GM12878 (cell line): ENCODE measurements around the gene ADAR.

ENCODE experiments used
- CEBPB ChIP-seq, 2 experiments: fragments of 150-350 bp in 1 of 2; IDR thresholded peaks; 2 replicates each; pipeline ENCODE4 v1.6.1; 2012 to 2014; ENCODE audit warnings: low read depth in 2 of 2, low read length in 2 of 2, borderline replicate concordance in 1 of 2, inconsistent platforms in 1 of 2
- HDAC6 ChIP-seq: fragments of 200-600 bp; sonication (generic); IDR thresholded peaks from one replicate; pipeline ENCODE4 v1.8.0; 2017; ENCODE audit warnings: antibody characterized with exemption; ENCODE audit not compliant: unreplicated experiment
- JUNB ChIP-seq: IDR thresholded peaks from 2 replicates; pipeline ENCODE4 v1.6.1; 2016; ENCODE audit warnings: antibody characterized with exemption, mild to moderate bottlenecking
- KLF5 ChIP-seq: fragments of 450-650 bp; IDR thresholded peaks from 2 replicates; pipeline ENCODE4 v1.6.1; 2014; ENCODE audit warnings: mild to moderate bottlenecking; ENCODE audit not compliant: partially characterized antibody
- RAD21 ChIP-seq: IDR thresholded peaks from 2 replicates; pipeline ENCODE4 v1.6.1; 2011; ENCODE audit warnings: mild to moderate bottlenecking, low read depth, low read length, moderate library complexity; ENCODE audit not compliant: insufficient read depth
- SP1 ChIP-seq: IDR thresholded peaks from one replicate; pipeline ENCODE4 v1.6.1; 2011; ENCODE audit warnings: low read depth, low read length
- SPI1 ChIP-seq: IDR thresholded peaks from 2 replicates; pipeline ENCODE4 v1.6.1; 2011; ENCODE audit warnings: low read depth, mild to moderate bottlenecking, low read length, moderate library complexity, borderline replicate concordance; ENCODE audit not compliant: insufficient read depth
- TF ChIP-seq, protein P1 (sequence below), 3 experiments: IDR thresholded peaks in 2 of 3; conservative IDR thresholded peaks in 1 of 3; 2 replicates each; pipeline ENCODE4 v1.5.1; 2011; ENCODE audit warnings: low read depth in 3 of 3, low read length in 3 of 3, mild to moderate bottlenecking in 3 of 3, control low read depth in 2 of 3, moderate library complexity in 2 of 3, inconsistent platforms in 1 of 3, mixed read lengths in 1 of 3; ENCODE audit not compliant: control insufficient read depth in 2 of 3, insufficient read depth in 1 of 3; ENCODE audit errors: extremely low read depth in 1 of 3
- TF ChIP-seq, protein P2 (sequence below): IDR thresholded peaks from 2 replicates; pipeline ENCODE4 v1.6.1; 2011; ENCODE audit warnings: mild to moderate bottlenecking, low read depth, low read length, moderate library complexity; ENCODE audit not compliant: insufficient replicate concordance

DNA sequence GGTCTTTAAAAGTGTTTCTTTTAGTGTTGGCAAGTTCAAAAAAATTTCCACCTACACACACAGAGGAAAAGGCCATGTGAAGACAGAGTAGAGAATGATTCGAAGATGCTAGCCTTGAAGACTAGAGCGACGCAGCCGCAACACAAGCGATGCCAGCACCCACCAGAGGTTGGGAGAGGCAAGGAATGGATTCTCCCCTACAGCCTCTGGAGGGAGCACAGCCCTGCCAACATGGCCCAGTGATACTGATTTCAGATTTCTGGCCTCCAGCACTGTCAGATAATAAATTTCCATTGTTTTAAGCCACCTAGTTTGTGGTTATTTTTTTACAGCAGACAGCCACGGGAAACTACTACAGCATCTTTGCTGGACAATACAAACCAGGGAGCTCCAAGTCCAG lies 6.9 kb upstream of the ADAR start:
- TF ChIP-seq, protein P1, sequence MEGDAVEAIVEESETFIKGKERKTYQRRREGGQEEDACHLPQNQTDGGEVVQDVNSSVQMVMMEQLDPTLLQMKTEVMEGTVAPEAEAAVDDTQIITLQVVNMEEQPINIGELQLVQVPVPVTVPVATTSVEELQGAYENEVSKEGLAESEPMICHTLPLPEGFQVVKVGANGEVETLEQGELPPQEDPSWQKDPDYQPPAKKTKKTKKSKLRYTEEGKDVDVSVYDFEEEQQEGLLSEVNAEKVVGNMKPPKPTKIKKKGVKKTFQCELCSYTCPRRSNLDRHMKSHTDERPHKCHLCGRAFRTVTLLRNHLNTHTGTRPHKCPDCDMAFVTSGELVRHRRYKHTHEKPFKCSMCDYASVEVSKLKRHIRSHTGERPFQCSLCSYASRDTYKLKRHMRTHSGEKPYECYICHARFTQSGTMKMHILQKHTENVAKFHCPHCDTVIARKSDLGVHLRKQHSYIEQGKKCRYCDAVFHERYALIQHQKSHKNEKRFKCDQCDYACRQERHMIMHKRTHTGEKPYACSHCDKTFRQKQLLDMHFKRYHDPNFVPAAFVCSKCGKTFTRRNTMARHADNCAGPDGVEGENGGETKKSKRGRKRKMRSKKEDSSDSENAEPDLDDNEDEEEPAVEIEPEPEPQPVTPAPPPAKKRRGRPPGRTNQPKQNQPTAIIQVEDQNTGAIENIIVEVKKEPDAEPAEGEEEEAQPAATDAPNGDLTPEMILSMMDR (IDR thresholded peaks at IDR 0.05 in 2 of 3, conservative IDR thresholded peaks at IDR 0.05 in 1 of 3; ENCODE audit: control insufficient read depth in 2 of 3, extremely low read depth in 1 of 3, insufficient read depth in 1 of 3, low read depth in 3 of 3, low read length in 3 of 3), result no peak
- TF ChIP-seq CEBPB (IDR thresholded peaks at IDR 0.05; ENCODE audit: borderline replicate concordance in 1 of 2, low read depth in 2 of 2, low read length in 2 of 2), result no peak
- TF ChIP-seq, protein P2, sequence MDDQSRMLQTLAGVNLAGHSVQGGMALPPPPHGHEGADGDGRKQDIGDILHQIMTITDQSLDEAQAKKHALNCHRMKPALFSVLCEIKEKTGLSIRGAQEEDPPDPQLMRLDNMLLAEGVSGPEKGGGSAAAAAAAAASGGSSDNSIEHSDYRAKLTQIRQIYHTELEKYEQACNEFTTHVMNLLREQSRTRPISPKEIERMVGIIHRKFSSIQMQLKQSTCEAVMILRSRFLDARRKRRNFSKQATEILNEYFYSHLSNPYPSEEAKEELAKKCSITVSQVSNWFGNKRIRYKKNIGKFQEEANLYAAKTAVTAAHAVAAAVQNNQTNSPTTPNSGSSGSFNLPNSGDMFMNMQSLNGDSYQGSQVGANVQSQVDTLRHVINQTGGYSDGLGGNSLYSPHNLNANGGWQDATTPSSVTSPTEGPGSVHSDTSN, result no peak
- TF ChIP-seq KLF5, result no peak
- no peak for TF ChIP-seq RAD21
- no peak for TF ChIP-seq HDAC6
- TF ChIP-seq JUNB, result no peak
- no peak for TF ChIP-seq SPI1
- no peak for TF ChIP-seq SP1
